Ascending aorta (tissue), 2 donors: Measurements from ENCODE around the gene RNF212B. TPM values are rescaled to one million over a fixed set of nuclear protein-coding genes. Genes with fewer than 3 reads are reported as not detected.
"Not testable (repeated sequence)": the region's sequence is repeated elsewhere in the genome, so short reads cannot be mapped to it uniquely, and the experiment has no call there.

ENCODE experiments used
- DNase-seq, 2 donors: peaks; one replicate each; pipeline ENCODE4 v3.0.0-alpha.2; 2019; ENCODE audit warnings: low spot score in 2 of 2
- H3K27ac ChIP-seq, 2 donors: fragments of 200-600 bp; sonication (generic); one replicate each; pipeline ENCODE4 v1.5.1; 2016 to 2017; ENCODE audit warnings: mild to moderate bottlenecking in 1 of 2
- H3K27me3 ChIP-seq: fragments of 200-600 bp; sonication (generic); one replicate; pipeline ENCODE4 v1.5.1; 2017
- H3K36me3 ChIP-seq, 2 donors: fragments of 200-600 bp; sonication (generic); one replicate each; pipeline ENCODE4 v1.5.1; 2016
- H3K4me1 ChIP-seq, 2 donors: fragments of 200-600 bp; sonication (generic); one replicate each; pipeline ENCODE4 v1.5.1; 2016 to 2017; ENCODE audit warnings: mild to moderate bottlenecking in 1 of 2
- H3K4me3 ChIP-seq, 2 donors: fragments of 200-600 bp; sonication (generic); one replicate each; pipeline ENCODE4 v1.5.1; 2016 to 2017; ENCODE audit warnings: mild to moderate bottlenecking in 1 of 2
- H3K9me3 ChIP-seq, 2 donors: fragments of 200-600 bp; sonication (generic); one replicate each; pipeline ENCODE4 v1.5.1; 2016
- intact Hi-C: fragments of 100-400 bp; cut with DNase I; formaldehyde crosslinking; loops from one replicate; pipeline ENCODE4 v1.15.1; 2023
- total RNA-seq: library from RNA; depleted of rRNA; stranded (reverse); fragments of >200 nt; gene quantifications from one replicate; pipeline ENCODE4 v1.1.0, GENCODE V29; 2016
- TF ChIP-seq, protein P1 (sequence below), 3 experiments: fragments of 200-600 bp in 2 of 3; fragments of 450-650 bp in 1 of 3; sonication (generic) in 2 of 3; IDR thresholded peaks; one replicate each; pipeline ENCODE4 v1.5.1; 2016 to 2019; ENCODE audit warnings: antibody characterized with exemption in 3 of 3, mild to moderate bottlenecking in 1 of 3, moderate library complexity in 1 of 3

RNF212B gene
- total RNA-seq, 1 donor from 2014 or later = not detected

DNA sequence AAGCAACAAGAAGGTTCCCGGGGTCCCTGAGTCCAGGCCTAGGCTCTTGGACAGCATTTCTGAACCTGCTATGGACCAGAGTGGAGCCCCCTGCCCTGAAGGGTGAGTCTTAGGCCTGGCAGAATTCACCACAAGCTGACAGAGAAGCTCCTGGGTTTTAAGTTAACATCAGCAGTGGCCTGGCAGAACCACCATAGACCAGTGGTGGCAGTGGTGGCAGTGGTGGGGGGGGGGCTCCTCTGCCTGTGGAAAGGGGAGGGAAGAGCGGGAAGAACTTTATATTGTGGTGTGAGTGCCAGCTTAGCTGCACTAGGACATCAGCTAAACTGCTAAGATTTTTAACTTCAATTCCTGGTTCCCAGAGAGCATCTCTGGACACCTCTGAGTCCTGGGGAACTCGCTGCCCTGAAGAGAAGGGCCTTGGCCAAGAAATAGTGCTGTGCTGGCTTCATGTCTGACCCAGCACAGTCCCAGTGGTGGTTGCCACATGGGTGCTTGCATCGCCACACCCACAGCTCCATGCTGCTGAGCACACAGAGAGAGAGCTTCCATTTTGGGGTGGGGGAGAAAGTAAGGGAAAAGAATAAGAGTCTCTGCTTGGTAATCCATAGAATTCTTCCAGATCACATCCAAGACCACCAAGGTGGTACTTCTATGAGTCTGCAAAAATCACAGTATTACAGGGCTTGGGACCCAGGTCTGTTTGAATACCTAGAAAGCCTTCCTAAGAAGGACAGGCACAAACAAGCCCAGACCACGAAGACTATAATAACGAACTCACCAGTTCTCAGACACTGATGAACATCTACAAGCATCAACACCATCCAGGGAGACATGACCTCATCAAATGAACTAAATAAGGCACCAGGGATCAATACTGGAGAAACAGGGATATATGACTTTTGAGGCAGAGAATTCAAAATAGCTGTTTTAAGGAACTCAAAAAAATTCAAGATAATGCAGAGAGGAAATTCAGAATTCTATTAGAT is 20.4 kb upstream of the RNF212B start:
- H3K27me3 ChIP-seq = no peaks in the 10 kb centered on the region
- no peaks in the 10 kb centered on the region for H3K4me1 ChIP-seq
- no peak for DNase-seq
- TF ChIP-seq, protein P1, sequence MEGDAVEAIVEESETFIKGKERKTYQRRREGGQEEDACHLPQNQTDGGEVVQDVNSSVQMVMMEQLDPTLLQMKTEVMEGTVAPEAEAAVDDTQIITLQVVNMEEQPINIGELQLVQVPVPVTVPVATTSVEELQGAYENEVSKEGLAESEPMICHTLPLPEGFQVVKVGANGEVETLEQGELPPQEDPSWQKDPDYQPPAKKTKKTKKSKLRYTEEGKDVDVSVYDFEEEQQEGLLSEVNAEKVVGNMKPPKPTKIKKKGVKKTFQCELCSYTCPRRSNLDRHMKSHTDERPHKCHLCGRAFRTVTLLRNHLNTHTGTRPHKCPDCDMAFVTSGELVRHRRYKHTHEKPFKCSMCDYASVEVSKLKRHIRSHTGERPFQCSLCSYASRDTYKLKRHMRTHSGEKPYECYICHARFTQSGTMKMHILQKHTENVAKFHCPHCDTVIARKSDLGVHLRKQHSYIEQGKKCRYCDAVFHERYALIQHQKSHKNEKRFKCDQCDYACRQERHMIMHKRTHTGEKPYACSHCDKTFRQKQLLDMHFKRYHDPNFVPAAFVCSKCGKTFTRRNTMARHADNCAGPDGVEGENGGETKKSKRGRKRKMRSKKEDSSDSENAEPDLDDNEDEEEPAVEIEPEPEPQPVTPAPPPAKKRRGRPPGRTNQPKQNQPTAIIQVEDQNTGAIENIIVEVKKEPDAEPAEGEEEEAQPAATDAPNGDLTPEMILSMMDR (IDR thresholded peaks at IDR 0.05) = no peak
- intact Hi-C loops = no loop called here
- no peaks in the 10 kb centered on the region for H3K36me3 ChIP-seq
- no peak overlapping the region for H3K4me3 ChIP-seq
- no peak overlapping the region for H3K27ac ChIP-seq
- H3K9me3 ChIP-seq = peaks cover 0 to 8% of the 10 kb centered on the region in 2 donors

DNA sequence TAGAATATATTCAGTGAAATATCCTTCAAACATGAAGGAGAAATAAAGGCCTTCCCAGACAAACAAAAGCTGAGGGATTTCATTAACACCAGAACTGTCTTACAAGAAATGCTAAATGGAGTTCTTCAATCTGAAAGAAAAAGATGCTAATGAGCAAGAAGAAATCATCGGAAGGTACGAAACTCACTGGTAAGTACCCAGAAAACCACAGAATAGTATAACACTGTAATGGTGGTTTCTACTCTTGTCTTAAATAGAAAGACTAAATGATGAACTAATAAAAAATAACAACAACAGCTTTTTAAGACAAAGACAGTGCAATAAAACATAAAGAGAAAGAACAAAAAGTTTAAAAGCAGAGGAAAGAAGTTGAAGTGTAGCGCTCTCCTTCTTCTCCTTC is 18.7 kb upstream of the RNF212B start:
- intact Hi-C loops = no loop called here
- H3K4me3 ChIP-seq = no peak overlapping the region
- peaks cover 0 to 8% of the 10 kb centered on the region in 2 donors for H3K9me3 ChIP-seq
- no peaks in the 10 kb centered on the region for H3K36me3 ChIP-seq
- H3K27ac ChIP-seq = no peak overlapping the region
- TF ChIP-seq, protein P1 (IDR thresholded peaks at IDR 0.05) = no peak
- DNase-seq = no peak
- no peaks in the 10 kb centered on the region for H3K27me3 ChIP-seq
- no peaks in the 10 kb centered on the region for H3K4me1 ChIP-seq

DNA sequence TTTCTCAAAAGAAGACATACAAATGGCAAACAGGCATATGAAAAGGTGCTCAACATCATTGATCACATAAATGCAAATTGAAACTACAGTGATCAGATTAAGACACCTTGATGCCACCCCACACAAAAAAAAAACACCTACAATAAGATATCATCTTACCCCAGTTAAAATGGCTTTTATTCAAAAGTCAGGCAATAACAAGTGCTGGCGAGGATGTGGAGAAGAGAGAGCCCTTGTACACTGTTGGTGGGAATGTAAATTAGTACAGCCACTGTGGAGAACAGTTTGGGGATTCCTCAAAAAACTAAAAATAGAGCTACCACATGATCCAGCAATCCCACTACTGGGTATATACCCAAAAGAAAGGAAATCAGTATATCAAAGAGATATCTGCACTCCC is 12.8 kb upstream of the RNF212B start:
- intact Hi-C loops, DNase-seq, H3K9me3 ChIP-seq: not testable (repeated sequence)

DNA sequence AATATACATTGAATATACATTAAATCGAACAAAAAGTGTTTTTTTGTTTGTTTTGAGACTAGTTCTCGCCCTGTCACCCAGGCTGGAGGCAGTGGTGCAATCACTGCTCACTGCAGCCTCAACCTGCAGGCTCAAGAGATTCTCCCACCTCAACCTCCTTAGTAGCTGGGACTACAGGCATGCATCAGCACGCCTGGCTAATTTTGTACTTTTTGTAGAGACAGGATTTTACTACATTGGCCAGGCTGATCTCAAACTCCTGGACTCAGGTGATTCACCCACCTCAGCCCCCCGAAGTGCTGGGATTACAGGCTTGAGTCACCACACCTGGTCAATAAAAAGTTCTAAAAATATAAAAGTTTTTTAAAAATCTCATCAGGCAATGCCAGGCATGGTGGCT is 10.2 kb upstream of the RNF212B start:
- DNase-seq = no peak
- Histone ChIP-seq H3K4me1 (no peaks in the 10 kb centered on the region), H3K9me3 (no peaks in the 10 kb centered on the region), H3K4me3 (no peak overlapping the region), H3K27ac (no peak overlapping the region), H3K36me3 (no peaks in the 10 kb centered on the region), H3K27me3 (no peaks in the 10 kb centered on the region)
- TF ChIP-seq, protein P1 (IDR thresholded peaks at IDR 0.05) = no peak
- intact Hi-C loops = no loop called here

More for the DNA sequence above, 12.8 kb upstream of the RNF212B start:
- not testable (repeated sequence) for H3K36me3 ChIP-seq, H3K27ac ChIP-seq, H3K27me3 ChIP-seq, H3K4me3 ChIP-seq, H3K4me1 ChIP-seq

DNA sequence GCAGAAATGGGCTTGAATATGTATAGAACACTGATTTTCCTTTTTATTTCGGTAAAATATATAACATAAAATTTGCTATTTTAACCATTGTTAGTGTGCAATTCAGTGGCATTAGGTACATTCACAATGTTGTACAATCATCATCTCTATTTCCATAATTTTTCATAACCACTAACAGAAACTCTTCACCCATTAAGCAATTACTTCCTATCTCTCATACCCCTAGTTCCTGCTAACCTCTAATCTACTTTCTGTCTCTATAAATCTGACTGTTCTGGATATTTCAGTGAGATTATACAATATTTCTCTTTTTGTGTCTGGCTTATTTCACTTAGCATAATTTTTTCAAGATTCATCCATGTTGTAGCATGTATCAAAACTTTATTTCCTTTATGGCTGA is 8.9 kb upstream of the RNF212B start:
- intact Hi-C loops = no loop called here
- Histone ChIP-seq H3K4me1 (no peaks in the 10 kb centered on the region), H3K9me3 (no peaks in the 10 kb centered on the region), H3K27me3 (no peaks in the 10 kb centered on the region), H3K36me3 (no peaks in the 10 kb centered on the region), H3K4me3 (no peak overlapping the region), H3K27ac (no peak overlapping the region)
- TF ChIP-seq, protein P1 (IDR thresholded peaks at IDR 0.05) = no peak
- DNase-seq = no peak

DNA sequence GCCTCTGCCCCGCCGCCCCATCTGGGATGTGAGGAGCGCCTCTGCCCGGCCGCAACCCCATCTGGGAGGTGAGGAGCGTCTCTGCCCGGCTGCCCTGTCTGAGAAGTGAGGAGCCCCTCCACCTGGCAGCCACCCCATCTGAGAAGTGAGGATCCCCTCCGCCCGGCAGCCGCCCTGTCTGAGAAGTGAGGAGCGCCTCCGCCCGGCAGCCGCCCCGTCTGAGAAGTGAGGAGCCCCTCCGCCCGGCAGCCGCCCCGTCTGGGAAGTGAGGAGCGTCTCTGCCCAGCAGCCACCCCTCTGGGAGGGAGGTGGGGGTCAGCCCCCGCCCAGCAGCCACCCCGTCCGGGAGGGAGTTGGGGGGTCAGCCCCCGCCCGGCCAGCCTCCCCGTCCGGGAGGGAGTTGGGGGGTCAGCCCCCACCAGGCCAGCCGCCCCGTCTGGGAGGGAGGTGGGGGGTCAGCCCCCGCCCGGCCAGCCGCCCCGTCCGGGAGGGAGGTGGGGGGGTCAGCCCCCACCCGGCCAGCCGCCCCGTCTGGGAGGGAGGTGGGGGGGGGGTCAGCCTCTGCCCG is 5.4 kb upstream of the RNF212B start:
- DNase-seq, H3K4me1 ChIP-seq, intact Hi-C loops, H3K4me3 ChIP-seq, H3K9me3 ChIP-seq, H3K27me3 ChIP-seq, H3K36me3 ChIP-seq, H3K27ac ChIP-seq: not testable (repeated sequence)
